WTC11 (cell line): ENCODE results near the gene RAB3D.

ENCODE experiments used
- ATF2 ChIP-seq: sonication (generic); formaldehyde crosslinking; IDR thresholded peaks from 2 replicates; pipeline ENCODE4 v1.8.1; 2022; ENCODE audit warnings: low read depth, missing genetic modification reagents, borderline replicate concordance
- ESRRA ChIP-seq: sonication (generic); formaldehyde crosslinking; IDR thresholded peaks from 2 replicates; pipeline ENCODE4 v1.8.1; 2022; ENCODE audit warnings: mild to moderate bottlenecking, missing genetic modification reagents, borderline replicate concordance
- FOXJ3 ChIP-seq: sonication (generic); formaldehyde crosslinking; IDR thresholded peaks from 2 replicates; pipeline ENCODE4 v1.9.0; 2021; ENCODE audit warnings: missing genetic modification reagents, mild to moderate bottlenecking, borderline replicate concordance
- MAX ChIP-seq: sonication (generic); formaldehyde crosslinking; IDR thresholded peaks from 2 replicates; pipeline ENCODE4 v1.8.0; 2022; ENCODE audit warnings: mild to moderate bottlenecking, missing genetic modification reagents
- NFE2L1 ChIP-seq: sonication (generic); formaldehyde crosslinking; IDR thresholded peaks from 2 replicates; pipeline ENCODE4 v1.8.1; 2023; ENCODE audit warnings: missing genetic modification reagents
- NR1H2 ChIP-seq: sonication (generic); formaldehyde crosslinking; IDR thresholded peaks from 2 replicates; pipeline ENCODE4 v1.9.0; 2021; ENCODE audit warnings: mild to moderate bottlenecking, moderate library complexity, missing genetic modification reagents
- SP1 ChIP-seq: sonication (generic); formaldehyde crosslinking; conservative IDR thresholded peaks from 2 replicates; pipeline ENCODE4 v1.8.1; 2022; ENCODE audit warnings: missing genetic modification reagents
- USF2 ChIP-seq: sonication (generic); formaldehyde crosslinking; IDR thresholded peaks from 2 replicates; pipeline ENCODE4 v1.8.1; 2023; ENCODE audit warnings: mild to moderate bottlenecking, missing genetic modification reagents, moderate library complexity
- TF ChIP-seq, protein P1 (sequence below): fragments of 200-600 bp; IDR thresholded peaks from 2 replicates; pipeline ENCODE4 v1.8.0; 2022; ENCODE audit warnings: antibody characterized with exemption
- TF ChIP-seq, protein P2 (sequence below): sonication (generic); formaldehyde crosslinking; conservative IDR thresholded peaks from 2 replicates; pipeline ENCODE4 v1.8.1; 2022; ENCODE audit warnings: mild to moderate bottlenecking, missing genetic modification reagents

DNA sequence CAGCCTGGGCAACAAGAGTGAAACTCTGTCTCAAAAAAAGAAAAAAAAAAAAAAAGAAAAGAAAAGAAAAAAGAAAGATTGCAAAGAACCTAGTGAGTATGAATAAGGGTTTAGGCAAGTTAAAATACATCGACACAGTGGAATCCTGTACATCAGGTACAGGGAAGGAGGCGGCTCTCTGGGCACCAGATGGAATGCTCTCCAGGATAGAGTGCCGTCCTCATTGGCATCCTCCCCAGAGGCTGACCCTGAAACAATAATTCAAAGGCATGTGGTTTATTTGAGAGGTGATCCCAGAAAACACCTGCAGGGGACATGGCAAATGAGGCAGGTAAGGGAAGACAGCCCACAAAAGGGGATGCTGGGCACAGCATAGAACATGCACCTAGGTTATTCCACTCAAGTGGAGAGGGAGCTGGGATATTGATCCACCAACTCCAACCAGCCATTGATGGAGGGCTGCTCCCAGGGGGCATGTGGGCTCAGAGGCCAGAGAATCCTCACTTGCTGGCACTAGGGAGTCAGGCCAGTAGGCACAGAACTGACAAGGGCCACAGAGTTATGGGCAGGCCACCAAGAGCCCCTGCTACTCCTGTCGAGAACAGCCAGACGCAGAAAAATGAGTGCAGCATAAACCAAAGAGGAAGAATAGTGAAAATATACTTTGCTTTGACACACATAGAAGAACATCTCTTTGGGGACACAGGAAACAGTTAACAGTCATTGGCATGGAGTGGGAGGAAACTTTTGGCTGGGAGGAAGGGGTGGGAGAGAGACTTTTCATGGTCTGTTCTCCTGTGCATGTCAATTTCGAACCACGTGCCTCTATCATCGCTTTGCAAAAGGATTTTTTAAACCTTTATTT, 39.3 kb downstream of the RAB3D start:
- TF ChIP-seq SP1 (no peak), ESRRA (CRISPR knock-in tag) (no peak), ATF2 (no peak), MAX (CRISPR knock-in tag) (no peak), NR1H2 (no peak), USF2 (CRISPR knock-in tag) (no peak), FOXJ3 (CRISPR knock-in tag) (no peak), NFE2L1 (CRISPR knock-in tag) (no peak)
- TF ChIP-seq, protein P1, sequence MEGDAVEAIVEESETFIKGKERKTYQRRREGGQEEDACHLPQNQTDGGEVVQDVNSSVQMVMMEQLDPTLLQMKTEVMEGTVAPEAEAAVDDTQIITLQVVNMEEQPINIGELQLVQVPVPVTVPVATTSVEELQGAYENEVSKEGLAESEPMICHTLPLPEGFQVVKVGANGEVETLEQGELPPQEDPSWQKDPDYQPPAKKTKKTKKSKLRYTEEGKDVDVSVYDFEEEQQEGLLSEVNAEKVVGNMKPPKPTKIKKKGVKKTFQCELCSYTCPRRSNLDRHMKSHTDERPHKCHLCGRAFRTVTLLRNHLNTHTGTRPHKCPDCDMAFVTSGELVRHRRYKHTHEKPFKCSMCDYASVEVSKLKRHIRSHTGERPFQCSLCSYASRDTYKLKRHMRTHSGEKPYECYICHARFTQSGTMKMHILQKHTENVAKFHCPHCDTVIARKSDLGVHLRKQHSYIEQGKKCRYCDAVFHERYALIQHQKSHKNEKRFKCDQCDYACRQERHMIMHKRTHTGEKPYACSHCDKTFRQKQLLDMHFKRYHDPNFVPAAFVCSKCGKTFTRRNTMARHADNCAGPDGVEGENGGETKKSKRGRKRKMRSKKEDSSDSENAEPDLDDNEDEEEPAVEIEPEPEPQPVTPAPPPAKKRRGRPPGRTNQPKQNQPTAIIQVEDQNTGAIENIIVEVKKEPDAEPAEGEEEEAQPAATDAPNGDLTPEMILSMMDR, result no peak
- TF ChIP-seq, protein P2, sequence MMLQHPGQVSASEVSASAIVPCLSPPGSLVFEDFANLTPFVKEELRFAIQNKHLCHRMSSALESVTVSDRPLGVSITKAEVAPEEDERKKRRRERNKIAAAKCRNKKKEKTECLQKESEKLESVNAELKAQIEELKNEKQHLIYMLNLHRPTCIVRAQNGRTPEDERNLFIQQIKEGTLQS (CRISPR knock-in tag), result no peak
